Measurements from ENCODE around the gene SLC35F5.

GRCh38 chr2:113765276-113765675, 8.8 kb upstream of the SLC35F5 start:
- TF ChIP-seq POLR2A (IDR thresholded peaks at IDR 0.05; ENCODE audit: low read depth, low read length), result no peak
- no peak for TF ChIP-seq POLR2AphosphoS5 (IDR thresholded peaks at IDR 0.05; ENCODE audit: low read depth, low read length)
- TF ChIP-seq TAF1 (IDR thresholded peaks at IDR 0.05; ENCODE audit: borderline replicate concordance, low read depth, low read length), result no peak

Measured in GM12892 (cell line).